Right kidney (tissue), 1 donor: ENCODE data around the gene IBA57.
"Not testable (repeated sequence)": the region's sequence is repeated elsewhere in the genome, so short reads cannot be mapped to it uniquely, and the experiment has no call there.

Source experiments
- DNase-seq: peaks from one replicate; pipeline ENCODE4 v3.0.0-alpha.2; 2016

The IBA57 gene

GRCh38 chr1:228212415-228212965 is 46.9 kb downstream of the IBA57 start:
- peak; percentile 73 for DNase-seq

DNA sequence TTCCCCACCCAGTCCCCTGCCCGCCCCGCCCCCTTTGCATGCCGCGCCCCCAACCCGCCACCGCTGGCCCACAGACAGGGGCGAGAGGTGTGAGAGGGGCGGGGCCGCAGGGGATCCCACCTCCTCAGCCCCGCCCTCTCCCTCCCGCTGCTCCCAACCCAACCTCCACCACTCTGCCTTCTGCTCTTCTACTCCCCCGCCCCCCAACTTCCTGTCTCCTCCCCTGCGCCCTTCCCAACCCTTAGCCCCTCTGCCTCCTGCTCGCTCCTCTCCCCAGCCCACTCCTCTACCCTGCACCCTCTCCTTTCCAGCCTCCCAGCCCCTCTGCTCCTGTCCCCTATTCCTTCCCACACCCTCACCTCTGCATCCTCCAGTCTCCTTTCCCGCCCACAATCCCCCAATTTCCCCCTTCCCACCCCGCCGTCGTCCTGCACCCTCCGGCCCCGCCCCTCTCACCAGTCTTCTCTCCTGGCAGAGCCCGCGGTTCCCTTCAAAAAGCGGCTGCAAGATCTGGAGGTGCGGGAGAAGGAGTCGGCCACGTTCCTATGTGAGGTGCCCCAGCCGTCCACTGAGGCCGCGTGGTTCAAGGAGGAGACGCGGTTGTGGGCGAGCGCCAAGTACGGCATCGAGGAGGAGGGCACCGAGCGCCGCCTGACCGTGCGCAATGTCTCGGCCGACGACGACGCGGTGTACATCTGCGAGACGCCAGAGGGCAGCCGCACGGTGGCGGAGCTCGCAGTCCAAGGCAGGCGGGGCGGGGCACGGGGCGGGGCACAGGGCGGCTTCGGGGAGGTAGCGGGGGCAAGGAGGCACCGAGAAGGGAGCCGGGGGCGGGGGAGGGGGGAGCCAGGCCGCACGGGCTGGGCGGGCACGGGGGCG is 47.6 kb downstream of the IBA57 start:
- peak; percentile 89 for DNase-seq

DNA sequence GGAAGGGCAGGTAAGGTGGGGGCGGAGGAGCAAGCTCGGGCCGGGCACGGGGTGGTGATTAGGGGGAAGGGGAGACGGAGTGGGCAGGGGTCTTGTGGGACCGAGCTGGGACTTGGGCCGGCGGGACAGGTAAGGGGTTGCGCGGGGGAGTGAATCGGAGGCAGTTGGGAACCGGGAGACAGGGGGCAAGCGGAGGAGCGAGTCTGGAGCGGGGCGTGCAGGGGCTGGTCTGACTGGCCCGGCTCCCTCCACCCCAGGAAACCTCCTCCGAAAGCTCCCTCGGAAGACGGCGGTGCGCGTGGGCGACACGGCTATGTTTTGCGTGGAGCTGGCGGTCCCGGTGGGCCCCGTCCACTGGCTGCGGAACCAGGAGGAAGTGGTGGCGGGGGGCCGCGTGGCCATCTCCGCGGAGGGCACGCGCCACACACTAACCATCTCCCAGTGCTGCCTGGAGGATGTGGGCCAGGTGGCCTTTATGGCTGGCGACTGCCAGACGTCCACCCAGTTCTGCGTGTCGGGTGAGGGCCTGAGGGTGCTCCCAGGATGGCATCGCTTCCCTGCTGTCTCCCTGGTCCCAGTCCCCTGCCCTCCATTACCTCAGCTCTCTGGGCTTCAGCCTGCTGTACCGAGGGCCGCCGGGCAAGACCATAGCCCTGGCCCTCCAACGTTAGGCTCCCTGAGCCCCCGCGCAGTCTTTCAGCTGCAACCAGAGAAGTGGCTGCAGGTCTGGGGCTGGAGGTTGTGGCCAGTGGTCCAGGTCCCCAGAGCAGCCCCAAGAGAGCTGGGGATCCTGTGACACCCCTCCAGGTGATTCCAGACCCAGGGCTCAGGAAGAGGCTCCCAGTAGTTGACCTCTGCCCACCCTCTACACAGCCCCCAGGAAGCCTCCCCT is 48.6 kb downstream of the IBA57 start:
- no peak for DNase-seq

GRCh38 chr1:228214921-228215662 is 49.5 kb downstream of the IBA57 start:
- no peak for DNase-seq

- DNase-seq, result no peak
These were observed 50.1 kb downstream of the IBA57 start for GRCh38 chr1:228215663-228216116.

GRCh38 chr1:228216371-228217320 is 51.0 kb downstream of the IBA57 start:
- DNase-seq, result no peak

DNA sequence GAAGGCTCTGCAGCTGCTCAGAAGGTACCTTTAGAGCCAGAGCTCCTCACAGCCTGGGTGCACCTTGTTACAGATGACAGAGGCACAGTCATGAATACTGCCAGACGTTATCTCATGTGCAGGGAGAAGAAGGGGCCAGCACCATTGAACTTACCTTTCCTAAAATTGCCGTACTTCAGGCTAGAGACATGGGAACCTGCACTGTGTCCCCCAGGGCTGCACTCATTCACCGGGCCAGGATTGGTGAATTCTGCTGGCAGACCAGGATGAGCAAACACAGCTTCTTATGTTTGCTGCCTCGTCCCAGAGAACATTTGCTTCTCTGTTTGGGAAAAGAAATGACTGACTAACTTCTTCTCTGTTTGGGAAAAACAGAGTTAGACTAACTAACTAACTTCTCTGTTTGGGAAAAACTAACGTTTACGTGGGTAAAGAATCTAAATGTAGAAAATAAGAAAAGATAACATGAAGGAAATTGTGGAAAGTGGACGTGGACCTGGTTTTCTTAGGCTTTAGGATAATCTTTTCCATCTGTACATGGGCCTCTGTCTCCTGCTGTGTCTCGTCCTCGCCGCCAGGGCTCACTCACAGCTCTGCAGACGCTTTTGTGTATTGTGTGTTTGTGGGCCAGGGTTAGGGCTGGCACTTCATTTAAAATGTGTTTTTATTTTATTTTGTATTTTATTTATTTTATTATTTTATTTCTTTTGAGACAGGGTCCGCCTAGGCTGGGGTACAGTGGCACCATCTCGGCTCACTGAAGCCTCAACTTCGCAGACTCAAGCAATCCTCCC is 52.1 kb downstream of the IBA57 start:
- no peak for DNase-seq

GRCh38 chr1:228218513-228219244 is 53.1 kb downstream of the IBA57 start:
- no peak for DNase-seq

- DNase-seq, result no peak
These were observed 53.8 kb downstream of the IBA57 start for GRCh38 chr1:228219245-228219961.

DNA sequence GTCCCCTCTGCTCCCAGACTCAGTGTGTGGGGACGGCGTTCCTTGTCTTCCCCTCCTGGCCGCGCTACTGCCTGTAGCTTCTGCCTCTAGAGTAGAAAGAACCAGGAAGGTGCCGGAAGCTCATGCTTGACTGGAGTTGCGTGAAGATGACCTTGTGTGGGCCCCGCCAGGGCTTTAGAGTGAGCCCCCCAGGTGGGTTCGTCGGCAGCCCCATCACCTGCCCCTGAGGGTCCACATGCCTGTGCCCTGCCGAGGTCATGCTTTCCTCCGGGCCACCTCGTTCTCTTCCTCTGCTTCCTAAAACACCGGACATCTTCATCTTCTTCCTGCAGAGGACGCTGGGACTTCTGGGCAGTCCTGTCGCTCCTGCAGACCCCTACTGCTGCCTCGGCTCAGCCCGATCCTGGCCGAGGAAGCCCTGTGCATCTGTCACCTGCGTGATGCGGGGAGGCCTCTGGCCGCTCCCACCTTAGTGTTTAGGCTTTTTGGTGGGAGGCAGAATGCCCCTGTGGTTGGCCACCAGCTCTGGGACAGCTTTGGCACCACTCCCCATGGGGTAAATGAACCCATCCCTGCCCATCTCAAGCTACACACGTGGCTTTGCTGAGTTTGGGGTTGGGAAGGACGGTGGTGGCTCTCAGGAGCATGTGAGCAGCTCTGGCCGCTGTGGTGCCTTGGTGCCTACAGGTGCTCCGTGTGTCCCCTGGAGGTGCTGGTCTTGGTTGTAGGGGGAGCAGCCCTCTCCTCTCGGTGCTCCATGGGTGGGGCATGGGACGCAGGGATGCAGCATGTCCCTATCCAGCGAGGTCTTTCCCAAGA is 54.6 kb downstream of the IBA57 start:
- no peak for DNase-seq

- DNase-seq, result not testable (repeated sequence)
These were observed 55.5 kb downstream of the IBA57 start for GRCh38 chr1:228221097-228221496.

- DNase-seq, result no peak
These were observed 56.9 kb downstream of the IBA57 start for GRCh38 chr1:228222548-228222947.

DNA sequence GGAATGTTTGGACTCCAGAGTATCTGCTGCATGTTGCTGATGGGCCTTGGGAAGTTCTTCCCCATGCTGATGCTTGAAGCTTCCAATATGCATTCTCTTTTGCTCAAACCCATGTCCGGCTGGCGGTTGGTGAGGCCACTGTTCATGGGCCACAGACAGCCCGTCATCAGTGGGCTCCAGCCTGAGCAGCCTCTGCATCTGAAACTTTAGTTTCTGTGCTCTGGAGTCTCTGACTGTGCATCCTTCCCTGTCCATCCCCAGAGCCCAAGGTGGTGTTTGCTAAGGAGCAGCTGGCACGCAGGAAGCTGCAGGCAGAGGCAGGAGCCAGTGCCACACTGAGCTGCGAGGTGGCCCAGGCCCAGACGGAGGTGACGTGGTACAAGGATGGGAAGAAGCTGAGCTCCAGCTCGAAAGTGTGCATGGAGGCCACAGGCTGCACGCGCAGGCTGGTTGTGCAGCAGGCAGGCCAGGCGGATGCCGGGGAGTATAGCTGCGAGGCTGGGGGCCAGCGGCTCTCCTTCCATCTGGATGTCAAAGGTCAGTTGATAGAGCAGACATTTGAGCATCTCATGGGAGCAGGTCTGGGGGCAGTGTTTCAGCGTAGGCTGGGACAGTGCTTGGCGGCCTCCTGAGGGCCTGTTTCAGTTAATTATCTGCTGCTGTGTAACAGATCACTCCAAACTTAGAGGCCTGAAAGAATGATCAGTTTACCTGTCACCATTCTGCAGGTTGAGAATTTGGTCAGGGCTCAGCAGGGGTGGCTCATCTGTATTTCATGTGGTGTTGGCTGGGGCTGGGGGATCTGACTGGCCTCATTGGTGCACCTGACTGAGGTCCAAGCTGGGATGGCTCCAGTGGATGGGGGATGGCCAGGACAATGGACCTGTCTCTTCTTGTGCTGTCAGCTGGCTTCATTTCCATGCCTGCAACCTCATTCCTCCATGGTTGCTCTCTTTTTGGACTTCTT is 58.9 kb downstream of the IBA57 start:
- DNase-seq, result no peak

- no peak for DNase-seq
These were observed 59.6 kb downstream of the IBA57 start for GRCh38 chr1:228225165-228225710.

- DNase-seq, result no peak
These were observed 60.1 kb downstream of the IBA57 start for GRCh38 chr1:228225740-228226139.
